Measurements from ENCODE around the gene AVEN.

DNA sequence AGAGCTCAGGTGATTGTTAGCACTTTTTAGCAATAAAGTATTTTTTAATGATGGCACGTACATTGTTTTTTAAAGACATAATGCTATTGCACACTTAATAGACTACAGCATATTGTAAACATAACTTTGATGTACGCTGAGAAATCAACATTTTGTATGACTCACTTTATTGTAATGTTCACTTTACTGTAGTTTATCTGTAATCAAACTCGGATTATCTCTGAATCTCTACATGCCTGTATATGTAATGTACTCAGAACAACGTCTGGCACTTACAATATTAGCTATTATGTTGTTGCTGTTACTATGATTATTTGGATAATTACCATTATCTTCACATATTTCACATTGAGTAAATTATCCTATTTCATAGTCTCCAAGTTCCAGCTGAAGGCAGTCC lies 208.7 kb downstream of the AVEN start:
- TF ChIP-seq EZH2phosphoT487 (IDR thresholded peaks at IDR 0.05; ENCODE audit: insufficient read depth, low read depth): no peak
- TF ChIP-seq EZH2 (IDR thresholded peaks at IDR 0.05; ENCODE audit: insufficient read depth, poor library complexity, severe bottlenecking): no peak

Measured in GM23248 (cell line).